HG03135 (cell line): ENCODE results near the gene MATK.

ENCODE experiments used
- ATAC-seq: cut with Tn5 transposase; IDR thresholded peaks from one replicate; pipeline ENCODE4 v1.9.1; 2021; ENCODE audit warnings: mild to moderate bottlenecking, moderate library complexity; ENCODE audit not compliant: unreplicated experiment

Gene MATK

DNA sequence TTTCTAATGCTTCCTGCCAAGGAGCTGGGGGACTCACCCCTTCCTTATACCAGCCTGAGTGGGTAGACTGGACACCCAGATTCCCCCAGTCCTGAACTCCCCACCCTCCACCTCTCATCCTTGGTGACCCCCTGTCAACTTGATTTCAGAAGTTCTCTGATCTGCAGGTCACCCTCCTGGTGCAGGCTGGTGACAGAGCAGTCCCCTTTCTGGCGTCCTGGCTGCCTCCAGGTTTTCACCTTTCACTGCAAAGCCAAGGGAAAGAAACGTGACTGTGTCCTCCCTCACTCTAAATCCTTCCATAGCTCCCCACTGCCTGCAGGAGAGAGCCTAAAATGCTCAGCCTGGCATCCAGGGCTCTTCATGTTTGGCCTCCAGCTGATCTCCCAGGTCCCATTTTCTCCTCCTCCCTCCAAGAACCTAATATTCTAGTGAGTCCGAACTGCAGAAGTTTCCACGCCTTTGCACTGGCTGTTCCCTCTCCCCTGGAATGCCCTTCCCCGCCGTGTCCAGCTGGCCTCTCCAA lies 4.1 kb upstream of the MATK start:
- no peak for ATAC-seq

DNA sequence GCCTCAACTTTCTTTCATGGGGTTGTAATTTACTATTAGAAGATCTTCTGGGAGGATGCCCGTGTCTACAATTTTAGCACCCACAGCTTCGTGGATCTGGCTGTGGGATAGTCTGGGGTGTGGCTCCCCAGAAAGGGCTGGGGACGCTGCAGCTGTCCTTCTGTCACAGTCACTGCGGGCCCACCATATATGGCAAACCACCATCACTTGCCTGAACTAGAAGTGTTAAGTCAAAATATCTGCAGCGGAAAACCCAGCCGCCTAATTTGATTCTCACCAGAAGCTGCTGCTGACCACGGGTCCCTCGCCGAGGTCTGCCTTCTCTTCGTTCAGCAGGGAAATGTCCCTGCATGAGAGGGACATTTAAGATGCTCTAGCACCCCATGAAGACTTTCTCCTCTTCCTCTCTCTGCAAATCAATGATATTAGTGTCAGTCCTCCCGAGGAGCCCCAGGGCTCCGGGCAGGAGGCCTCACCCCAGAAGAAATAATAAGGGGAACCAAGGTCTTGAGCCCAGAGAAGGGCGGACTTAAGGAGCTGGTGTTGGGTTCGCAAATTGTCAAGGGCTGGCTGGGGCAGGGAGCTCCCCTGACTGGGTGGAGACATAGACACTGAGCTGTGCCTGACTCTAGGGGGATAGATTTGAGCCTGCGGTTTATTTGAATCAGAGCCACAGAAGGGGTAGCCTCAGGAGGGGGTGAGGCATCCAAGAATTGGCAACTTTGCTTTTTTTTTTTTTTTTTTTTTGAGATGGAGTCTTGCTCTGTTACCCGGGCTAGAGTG lies 3.0 kb upstream of the MATK start:
- ATAC-seq: no peak

DNA sequence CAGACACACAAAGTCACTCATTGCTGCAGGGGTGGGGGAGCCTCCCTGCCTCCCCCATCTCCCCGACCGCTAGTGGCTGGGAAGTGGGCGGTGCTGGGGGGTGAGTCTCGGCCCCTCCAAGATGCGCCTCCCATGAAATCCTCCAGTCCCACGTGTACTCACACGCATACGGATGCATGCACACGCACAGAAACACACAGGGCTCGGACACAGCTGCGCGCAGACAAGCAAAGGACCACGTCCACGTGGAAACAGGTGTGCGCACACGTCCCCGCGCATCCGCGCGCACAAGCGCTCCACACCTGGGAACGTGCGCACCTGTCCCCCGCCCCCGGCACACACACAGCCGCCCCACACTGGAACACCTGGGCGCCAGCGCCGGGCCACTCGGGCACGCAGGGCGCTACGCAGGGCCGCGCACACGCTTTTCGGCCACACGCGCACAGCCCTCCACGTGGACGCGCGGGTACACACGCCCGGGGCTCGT lies 687 bp downstream of the MATK start:
- no peak for ATAC-seq

DNA sequence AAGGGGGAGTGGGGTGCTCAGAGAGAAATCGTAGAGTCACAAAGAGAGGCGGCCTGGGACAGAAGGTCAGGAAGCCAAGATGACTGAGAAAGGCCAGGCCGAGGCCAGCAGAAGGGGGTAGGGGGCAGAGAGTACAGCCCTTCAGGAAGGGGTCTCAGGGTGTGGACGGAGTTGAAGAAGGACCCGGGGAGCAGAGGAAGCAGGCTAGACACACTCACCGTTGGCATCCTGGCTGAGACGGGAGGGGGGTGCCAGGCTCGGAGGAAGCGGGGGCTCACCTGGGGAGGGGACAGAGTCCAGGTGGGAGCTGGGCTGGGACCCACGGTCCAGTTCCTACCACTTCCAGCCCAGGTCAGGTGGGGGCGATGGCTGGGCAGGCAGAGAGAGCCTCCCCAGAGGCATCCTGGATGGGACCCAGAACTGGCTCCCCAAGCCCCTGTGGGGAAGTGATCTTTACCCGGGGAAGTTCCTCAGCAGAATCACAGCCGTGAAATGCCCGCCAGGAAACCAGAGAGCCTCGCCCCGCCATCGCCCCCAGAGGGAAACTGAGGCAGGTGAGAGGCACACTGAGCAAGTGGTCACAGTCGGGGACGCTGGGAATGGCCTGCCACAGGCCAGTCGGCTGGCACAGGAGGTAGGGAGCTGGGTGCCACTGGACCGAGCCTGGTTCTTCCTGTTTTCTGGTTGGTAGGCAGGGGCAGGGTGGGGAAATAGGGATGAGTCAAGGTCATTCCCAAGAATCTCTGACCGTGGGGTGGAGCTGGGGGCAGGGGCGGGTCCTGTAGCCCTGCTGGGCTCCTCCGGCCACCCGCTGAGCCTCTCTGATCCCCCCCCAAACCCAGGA lies 1.4 kb downstream of the MATK start:
- ATAC-seq: no peak

DNA sequence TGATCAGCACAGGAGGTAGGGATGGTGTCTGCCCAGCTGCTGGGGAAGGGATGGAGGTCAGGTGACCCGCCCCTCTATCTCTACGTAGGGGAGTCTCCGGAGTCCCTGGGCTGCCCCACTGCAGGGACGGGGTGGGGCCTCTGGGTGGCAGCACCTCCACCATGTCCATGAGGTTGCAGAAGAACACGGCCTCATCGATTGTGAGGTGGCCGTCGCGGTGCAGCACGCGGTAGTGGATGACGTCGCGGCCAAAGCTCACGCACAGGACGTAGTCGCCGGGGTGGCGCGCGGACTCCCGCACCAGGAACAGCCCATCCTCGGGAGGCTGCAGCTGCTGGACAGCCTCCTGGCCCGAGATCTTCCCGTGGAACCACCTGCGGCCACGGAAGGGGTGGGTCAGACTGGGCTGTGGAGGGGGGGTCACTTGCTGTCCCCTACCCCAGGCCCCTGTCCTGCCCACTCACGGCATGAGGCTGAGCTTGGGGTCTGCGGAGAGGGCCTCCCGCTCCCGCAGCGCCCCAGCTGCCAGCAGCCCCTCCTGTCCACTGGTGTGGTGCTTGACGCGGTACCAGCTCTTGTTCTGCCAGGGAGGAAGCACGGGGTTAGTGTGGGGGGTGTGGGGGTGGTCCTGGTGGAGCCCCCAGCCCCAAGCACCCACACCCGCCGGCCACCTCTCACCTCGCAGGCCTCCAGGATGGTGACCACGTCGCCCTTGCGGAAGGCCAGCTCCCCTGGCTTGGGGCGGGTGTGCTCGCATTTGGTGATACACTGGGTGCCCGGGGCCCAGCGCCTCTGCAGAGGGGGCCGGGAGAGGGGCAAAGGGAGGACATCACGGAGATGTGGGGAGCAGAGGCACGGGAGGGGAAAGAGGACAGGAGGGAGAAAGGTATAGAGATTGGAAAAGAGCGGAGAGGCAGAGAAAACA lies 2.3 kb downstream of the MATK start:
- ATAC-seq: no peak

DNA sequence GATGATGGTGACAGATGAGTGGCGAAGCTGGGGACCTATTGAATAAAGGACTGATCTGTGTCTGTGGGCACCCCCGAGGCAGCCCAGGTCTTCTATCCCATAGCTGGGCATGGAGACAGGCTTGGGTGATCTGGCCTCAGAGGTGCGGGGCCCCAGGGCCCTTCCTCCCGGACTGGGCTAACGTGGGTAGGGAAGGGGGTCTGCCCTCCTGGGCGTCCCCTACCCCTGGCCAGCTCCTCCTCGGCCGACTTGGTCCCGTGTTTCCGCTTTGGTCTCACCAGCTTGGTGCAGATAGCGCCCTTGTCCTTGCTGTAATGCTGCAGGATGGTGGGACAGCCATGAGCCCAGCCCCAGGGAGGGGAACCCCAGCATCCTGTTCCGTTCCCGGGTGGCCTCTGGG lies 3.3 kb downstream of the MATK start:
- ATAC-seq: no peak

DNA sequence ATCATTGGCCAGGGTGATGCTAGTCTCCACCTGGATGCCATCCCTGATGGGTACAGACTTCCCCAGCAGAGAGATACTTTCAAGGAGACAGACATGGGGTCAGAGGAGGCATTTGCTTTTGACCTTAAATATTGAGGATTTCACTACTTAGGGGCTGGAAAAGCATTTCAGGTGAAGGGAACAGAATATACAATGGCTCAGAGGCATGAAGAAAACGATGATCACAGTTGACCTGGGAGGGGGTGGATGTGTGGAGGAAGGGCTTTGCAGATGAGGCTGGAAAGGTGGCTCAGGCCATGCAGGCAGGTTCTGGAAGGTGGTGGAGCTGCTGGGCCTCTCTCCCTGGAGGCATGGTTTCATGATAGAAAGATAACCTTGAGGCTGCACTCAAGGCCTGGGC lies 3.9 kb downstream of the MATK start:
- ATAC-seq: no peak

DNA sequence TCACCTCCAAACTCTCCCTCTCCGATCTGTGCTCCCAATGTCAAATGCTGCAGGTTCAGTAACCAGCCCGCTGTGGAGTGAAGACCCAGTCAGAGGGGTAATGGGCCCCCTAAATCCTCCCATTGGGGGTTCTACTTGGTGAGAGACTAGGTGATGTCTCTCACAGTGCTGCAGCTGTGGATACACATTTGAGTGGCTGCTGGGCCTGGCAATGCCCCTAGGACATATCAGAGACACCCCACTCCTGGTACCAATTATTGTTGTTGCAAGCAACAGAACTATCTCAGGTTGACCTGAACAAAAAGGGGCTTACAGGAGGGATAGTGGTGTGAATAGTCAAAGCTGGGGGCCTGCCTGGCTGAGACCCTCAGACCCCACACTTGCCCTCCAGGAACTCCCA lies 4.6 kb downstream of the MATK start:
- no peak for ATAC-seq

DNA sequence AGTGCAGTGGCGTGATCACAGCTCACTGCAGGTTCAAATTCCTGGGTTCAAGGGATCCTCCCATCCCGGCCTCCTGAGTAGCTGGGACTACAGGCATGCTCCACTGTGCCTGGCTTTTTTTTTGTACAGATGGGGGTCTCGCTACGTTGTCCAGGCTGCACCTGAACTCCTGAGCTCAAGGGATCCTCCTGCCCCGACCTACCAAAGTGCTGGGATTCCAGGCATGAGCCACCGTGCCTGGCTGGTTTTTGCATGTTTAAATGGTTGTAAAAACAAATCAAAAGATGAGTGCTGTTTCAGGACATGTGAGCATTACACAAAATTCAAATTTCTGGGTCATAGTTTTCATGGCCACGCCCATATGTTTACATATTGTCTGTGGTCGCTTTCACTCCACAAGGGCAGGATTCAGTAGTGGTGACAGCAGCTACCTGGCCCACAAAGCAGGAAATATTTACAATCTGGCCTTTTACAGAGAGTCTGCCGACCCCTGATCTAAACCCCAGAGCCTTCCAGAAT lies 5.3 kb downstream of the MATK start:
- no peak for ATAC-seq

DNA sequence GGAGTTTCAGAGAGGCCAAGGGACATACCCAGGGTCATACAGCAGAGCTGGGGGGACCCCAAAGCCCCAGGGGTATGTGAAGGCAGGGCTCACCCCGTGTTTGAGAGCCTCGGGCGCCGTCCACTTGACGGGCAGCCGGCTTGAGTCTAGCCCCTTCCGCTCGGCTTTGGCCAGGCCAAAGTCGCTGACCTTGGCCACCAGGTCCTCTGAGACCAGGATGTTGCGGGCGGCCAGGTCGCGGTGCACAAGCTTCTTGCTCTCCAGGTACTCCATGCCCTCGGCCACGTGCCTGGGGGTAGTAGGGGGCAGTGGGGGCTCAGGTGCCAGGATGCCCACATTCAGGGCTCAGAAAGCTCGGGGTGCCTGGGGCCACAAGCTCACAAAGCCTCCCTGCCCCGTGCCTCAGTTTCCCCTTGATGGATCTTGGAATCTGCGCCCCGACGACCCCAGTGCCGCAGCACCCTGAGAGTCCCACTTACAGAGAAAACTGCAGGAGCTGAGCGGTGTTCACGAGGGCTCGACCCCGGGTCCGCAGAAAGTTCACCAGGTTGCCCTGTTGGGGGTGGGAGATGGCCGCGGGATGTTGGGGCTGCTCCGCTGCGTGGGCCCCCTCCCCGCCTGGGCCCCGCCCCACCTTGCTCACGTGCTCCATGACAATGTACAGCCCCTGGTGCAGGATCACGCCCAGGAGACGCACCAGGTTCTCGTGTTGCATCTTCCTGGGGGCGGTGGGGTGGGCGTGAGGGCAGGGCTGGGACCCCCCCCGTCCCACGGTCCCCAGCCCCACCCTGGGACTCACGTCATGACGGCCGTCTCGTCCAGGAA lies 7.1 kb downstream of the MATK start:
- no peak for ATAC-seq

DNA sequence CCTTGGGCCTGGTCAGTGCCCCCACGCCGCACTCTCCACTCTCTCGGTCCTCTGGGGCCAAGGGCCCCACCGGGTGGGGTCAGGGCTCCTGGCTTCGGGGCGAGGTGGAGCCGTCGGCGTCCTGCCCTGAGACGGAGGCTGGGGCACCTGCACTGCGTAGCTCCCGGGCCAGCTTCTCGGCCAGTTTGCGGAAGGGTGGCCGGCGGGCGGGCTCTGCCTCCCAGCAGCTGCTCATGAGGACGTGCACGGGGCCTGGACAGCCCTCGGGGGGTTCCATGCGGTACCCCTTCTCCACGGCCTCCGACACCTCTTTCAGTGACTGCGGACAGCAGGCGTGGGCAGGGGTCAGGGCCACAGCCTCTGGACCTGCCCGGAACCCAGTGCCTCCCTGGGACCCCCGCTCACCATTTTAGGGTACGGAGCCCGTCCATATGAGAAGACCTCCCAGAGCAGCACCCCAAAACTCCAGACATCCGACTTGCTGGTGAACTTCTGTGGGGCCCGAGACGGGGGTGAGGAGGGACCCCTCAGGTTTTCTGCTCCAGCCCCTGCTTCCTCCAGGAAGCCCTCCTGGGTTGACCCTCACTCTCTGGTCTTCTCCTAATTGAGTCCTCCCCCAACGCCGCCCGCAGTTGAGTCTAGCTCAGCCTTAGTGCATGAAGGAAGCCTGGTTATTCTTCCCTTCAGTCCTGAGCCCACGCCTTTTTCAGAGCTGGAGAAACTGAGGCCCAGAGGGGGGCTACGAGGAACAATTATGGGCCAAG lies 7.9 kb downstream of the MATK start:
- ATAC-seq: no peak

DNA sequence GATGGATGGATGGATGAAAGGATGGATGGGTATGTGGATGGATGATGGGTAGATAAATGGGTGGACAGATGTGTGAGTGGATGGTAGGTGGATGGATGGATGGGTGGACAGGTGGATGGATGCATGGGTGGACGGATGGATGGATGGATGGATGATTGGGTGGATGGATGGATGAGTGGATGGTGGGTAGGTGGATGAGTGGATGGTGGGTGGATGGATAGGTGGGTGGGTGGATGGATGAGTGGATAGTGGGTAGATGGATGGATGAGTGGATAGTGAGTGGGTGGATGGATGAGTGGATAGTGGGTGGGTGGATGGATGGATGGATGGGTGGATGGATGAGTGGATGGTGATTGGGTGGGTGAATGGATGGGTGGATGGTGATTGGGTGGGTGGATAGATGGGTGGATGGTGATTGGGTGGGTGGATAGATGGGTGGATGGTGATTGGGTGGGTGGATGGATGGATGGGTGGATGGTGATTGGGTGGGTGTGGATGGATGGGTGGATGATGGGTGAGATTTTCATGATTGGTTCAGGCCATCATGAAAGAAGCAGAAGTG lies 9.6 kb downstream of the MATK start:
- ATAC-seq: no peak

DNA sequence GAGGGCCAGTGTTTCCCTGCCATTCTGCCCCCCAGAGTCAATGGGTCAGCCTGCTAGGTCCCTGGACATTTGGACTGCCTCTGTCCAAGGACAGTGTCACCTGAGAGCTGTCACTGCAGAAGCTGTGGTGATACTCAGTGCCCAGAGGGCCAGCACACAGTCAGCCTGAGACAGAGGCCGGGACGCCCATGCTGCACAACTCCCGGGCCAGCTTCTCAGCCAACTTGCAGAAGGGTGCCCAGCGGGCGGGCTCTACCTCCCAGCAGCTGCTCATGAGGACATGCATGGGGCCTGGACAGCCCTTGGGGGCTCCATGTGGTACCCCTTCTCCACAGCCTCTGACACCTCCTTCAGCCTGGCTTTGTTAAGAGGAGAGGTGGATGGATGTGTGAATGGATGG lies 10.3 kb downstream of the MATK start:
- no peak for ATAC-seq

DNA sequence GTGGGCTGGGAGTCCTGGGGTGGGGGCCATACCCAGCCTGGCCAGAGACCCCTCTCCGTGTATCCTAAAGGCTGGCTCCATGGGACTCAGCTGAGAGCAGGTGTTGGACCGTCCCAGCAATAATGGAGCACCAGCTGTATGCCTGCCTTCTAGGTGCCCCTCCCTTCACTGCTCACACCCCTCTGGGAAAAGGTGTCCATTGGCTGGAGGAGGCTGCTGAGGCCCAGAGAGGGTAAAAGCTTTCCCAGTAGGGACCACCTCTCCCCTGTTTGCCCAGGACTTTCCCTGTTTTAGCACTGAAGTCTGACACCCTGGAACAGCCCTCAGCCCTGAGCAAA lies 10.8 kb downstream of the MATK start:
- ATAC-seq: no peak

DNA sequence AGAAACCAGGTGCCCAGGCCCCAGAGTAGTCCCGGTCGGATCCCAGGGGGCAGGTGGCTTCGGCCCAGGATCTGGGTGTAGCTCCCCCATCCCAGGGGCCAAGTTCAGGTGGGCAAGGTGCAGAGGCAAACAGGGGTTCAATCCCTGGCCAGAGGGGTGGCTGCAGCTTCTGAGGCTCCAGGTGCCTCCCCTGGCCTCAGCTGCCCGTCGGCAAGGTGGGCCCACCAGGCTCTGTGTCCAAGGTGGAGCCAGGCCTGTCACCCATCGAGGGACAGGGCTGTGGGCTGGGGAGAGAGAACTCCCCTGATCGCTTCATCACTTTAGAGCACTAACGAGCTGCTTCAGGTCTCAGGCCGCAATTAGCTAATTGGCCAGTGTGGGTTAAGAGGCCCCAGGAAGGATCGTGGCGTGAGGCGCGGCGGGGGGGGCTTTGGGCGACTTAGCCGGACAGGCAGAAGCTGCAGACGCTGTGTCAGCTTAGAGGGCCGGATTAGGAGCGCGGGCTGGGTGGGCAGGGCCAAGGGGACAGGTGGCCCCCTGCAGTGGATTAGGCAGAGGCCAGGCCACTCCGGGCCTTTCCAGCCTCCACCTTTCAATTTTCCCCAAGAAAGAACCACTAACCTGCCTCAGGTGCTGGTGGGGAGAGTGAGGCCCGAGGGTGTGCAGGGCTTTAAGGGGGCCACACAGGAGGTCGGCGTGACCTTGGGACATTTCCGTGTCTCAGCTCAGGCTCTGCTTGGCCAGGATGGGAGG lies 11.4 kb downstream of the MATK start:
- ATAC-seq: no peak

DNA sequence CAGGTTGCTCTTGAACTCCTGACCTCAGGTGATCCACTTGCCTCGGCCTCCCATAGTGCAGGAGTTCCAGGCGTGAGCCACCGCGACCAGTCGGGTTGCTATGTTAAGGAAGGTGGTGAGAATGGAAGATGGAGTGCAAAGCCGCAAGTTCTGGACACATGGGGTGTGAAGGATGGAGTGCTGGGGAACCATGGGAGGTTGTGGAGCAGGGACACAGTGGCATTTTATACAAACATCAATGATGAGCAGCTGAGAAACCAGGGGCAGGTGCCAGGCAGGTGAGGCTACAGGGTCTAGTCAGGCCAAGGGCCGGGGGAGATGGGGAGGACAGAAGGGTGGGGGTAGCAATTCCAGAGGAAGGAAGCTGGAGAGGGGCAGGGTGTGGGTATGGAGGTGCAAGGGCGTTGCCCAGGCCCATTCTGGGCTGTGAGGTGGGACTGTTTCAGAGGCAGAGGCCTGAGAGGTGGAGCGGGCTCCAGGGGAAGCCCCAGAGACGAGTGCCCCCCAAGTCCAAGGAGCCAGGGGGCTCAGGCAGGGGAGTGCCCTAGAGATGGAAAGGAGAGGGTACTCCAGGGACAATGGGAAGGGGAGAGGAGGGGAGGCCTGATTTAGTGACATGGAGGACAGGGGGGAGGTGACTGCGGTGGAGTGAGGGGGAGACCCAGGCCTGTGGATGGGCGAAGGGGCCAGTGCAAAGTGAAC lies 12.2 kb downstream of the MATK start:
- ATAC-seq: no peak

DNA sequence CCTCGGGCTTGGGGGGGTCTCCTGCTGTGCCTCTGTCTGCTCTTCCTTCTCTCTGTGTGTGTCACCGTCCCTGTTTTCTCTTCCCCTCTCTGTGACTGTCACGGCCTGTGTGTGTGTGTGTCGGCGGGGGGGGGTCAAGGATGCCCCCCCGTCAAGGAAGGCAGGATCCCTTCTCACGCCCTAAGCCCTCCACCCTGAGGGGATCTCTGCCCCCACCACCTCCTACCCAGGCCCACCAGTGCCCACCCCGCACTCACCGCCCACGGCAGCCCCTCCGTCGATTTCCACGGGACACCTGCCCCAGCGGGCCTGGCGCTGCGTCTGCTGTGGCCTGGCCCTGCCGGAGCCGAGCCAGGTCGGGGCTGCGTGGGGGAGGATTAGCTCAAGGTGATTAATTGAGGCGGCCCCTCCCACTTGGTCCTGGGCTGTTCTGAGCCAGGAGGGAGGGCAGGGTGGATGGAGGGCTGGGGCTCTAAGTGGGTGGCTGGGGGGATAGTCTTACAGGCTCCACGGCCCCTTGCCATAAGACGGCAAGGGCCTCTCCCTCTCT lies 14.2 kb downstream of the MATK start, which contains the start of gene RAX2:
RAX2 (minus strand) TSS at position 323 of the 550 bp plus-strand sequence. CDS start 486 bp downstream, outside the sequence.
- no peak for ATAC-seq
